HepG2 (cell line): ENCODE data around the gene NDC1. TPM values are rescaled to one million over a fixed set of nuclear protein-coding genes. Genes with fewer than 3 reads are reported as not detected.

Experiments used
- ATAC-seq: fragments of 200-7000 bp; cut with Tn5 transposase; 3 replicates; pipeline ENCODE4 v1.9.1; 2020; ENCODE audit warnings: mild to moderate bottlenecking, moderate library complexity
- BruUV-seq: library from RNA; stranded (reverse); fragments of 400-500 nt; replicated peaks from 2 replicates; lab custom pipeline; 2021; lab: Mats Ljungman, UMichigan
- CTCF ChIA-PET: fragments of 300-600 bp; formaldehyde crosslinking; extraction: SDS; loops from one replicate; lab custom pipeline; 2021; ENCODE audit warnings: low total read pairs, inconsistent platforms, low intra/inter-chr PET ratio; lab: Yijun Ruan, JAX
- POLR2A ChIA-PET: fragments of 350-600 bp; sonication (Branson Sonifier 250); formaldehyde crosslinking; loops from one replicate; lab custom pipeline; 2020; ENCODE audit warnings: antibody characterized with exemption, inconsistent platforms; lab: Yijun Ruan, JAX
- DNase-seq: peaks from one replicate; pipeline ENCODE4 v3.0.0-alpha.2; 2015; ENCODE audit warnings: low spot score
- FAIRE-seq: peaks from 3 replicates; lab custom pipeline; 2011; peaks lifted over from hg19 to GRCh38; lab: Jason Lieb, UNC
- H2AFZ ChIP-seq: one replicate; pipeline ENCODE4 v1.6.1; 2011; ENCODE audit warnings: low read length, inconsistent platforms
- H3K27ac ChIP-seq: fragments of 300-600 bp; 3 replicates; pipeline ENCODE4 v1.8.0; 2011; ENCODE audit warnings: mixed run types, mild to moderate bottlenecking, mixed read lengths, low read length, inconsistent platforms; ENCODE audit not compliant: insufficient read depth; ENCODE audit errors: extremely low read length
- H3K27me3 ChIP-seq, 2 experiments: fragments of 200-600 bp in 1 of 2; 2 replicates in 1 of 2; 3 replicates in 1 of 2; pipeline versions ENCODE4 v1.6.0 to v1.8.0; 2011; ENCODE audit warnings: low read length in 2 of 2, mild to moderate bottlenecking in 2 of 2, moderate library complexity in 2 of 2, inconsistent platforms in 1 of 2; ENCODE audit not compliant: insufficient read depth in 2 of 2, control insufficient read depth in 1 of 2
- H3K36me3 ChIP-seq, 2 experiments: fragments of 200-600 bp in 1 of 2; replicated peaks in 1 of 2; 2 replicates in 1 of 2; 3 replicates in 1 of 2; pipeline versions ENCODE4 v1.5.1 to v1.8.0; 2011; ENCODE audit warnings: low read length in 2 of 2, inconsistent platforms in 1 of 2; ENCODE audit not compliant: insufficient read depth in 2 of 2, control insufficient read depth in 1 of 2
- H3K4me1 ChIP-seq: 2 replicates; pipeline ENCODE4 v1.5.1; 2012; ENCODE audit warnings: low read length, inconsistent platforms; ENCODE audit not compliant: insufficient read depth
- H3K4me2 ChIP-seq: 2 replicates; pipeline ENCODE4 v1.6.0; 2011; ENCODE audit warnings: low read depth, low read length, inconsistent platforms
- H3K4me3 ChIP-seq, 3 experiments: fragments of 200-600 bp in 1 of 3; sonication (generic), shearing (Covaris generic) in 1 of 3; replicated peaks in 1 of 3; 2 replicates each; pipeline ENCODE4 v1.5.1; 2011 to 2016; ENCODE audit warnings: low read length in 3 of 3, inconsistent platforms in 2 of 3, low read depth in 2 of 3, mild to moderate bottlenecking in 2 of 3, control low read depth in 1 of 3, mixed read lengths in 1 of 3; ENCODE audit not compliant: insufficient read depth in 1 of 3
- H3K79me2 ChIP-seq: one replicate; pipeline ENCODE4 v1.6.1; 2011; ENCODE audit warnings: low read length, inconsistent platforms; ENCODE audit not compliant: insufficient read depth
- H3K9ac ChIP-seq: 2 replicates; pipeline ENCODE4 v1.6.0; 2011; ENCODE audit warnings: mild to moderate bottlenecking, low read depth, low read length, inconsistent platforms; ENCODE audit not compliant: insufficient read depth
- H3K9me3 ChIP-seq: 2 replicates; pipeline ENCODE4 v1.5.1; 2012; ENCODE audit warnings: mild to moderate bottlenecking, low read length
- H4K20me1 ChIP-seq: 2 replicates; pipeline ENCODE4 v1.6.0; 2011; ENCODE audit warnings: inconsistent platforms, mild to moderate bottlenecking, low read length, moderate library complexity; ENCODE audit not compliant: insufficient read depth
- ATF5 ChIP-seq: sonication (generic); formaldehyde crosslinking; IDR thresholded peaks from 2 replicates; pipeline ENCODE4 v1.4.0; 2020; ENCODE audit warnings: mild to moderate bottlenecking, low read depth, missing genetic modification reagents
- ERF ChIP-seq: IDR thresholded peaks from 2 replicates; pipeline ENCODE4 v1.6.1; 2018; ENCODE audit warnings: missing biosample characterization, missing genetic modification reagents
- FOXP4 ChIP-seq: sonication (generic); formaldehyde crosslinking; IDR thresholded peaks from 2 replicates; pipeline ENCODE4 v1.4.0; 2020; ENCODE audit warnings: missing genetic modification reagents
- FUBP1 ChIP-seq: sonication (generic); formaldehyde crosslinking; IDR thresholded peaks from 2 replicates; pipeline ENCODE4 v1.5.1; 2020; ENCODE audit warnings: missing genetic modification reagents, mild to moderate bottlenecking, borderline replicate concordance
- HDAC1 ChIP-seq: sonication (generic); formaldehyde crosslinking; IDR thresholded peaks from 2 replicates; pipeline ENCODE4 v1.5.1; 2020; ENCODE audit warnings: mild to moderate bottlenecking, missing genetic modification reagents
- HNRNPH1 ChIP-seq: fragments of 200-400 bp; formaldehyde crosslinking; optimal IDR thresholded peaks from 2 replicates; pipeline ENCODE3; 2017; ENCODE audit warnings: mild to moderate bottlenecking, low read depth, low read length
- KDM1A ChIP-seq: IDR thresholded peaks from 2 replicates; pipeline ENCODE4 v1.6.1; 2016; ENCODE audit warnings: missing compliant biosample characterization
- MIER2 ChIP-seq: IDR thresholded peaks from 2 replicates; pipeline ENCODE4 v1.6.1; 2016; ENCODE audit warnings: missing biosample characterization, missing genetic modification reagents
- MYNN ChIP-seq: sonication (generic); formaldehyde crosslinking; IDR thresholded peaks from 2 replicates; pipeline ENCODE4 v1.4.0; 2020; ENCODE audit warnings: mild to moderate bottlenecking, low read depth, missing genetic modification reagents
- SRSF9 ChIP-seq: fragments of 200-400 bp; formaldehyde crosslinking; IDR thresholded peaks from 2 replicates; pipeline ENCODE4 v1.6.1; 2018; ENCODE audit warnings: borderline replicate concordance, mild to moderate bottlenecking, low read depth, low read length; ENCODE audit not compliant: insufficient read depth, poor library complexity, severe bottlenecking
- ZNF430 ChIP-seq: sonication (generic); formaldehyde crosslinking; IDR thresholded peaks from 2 replicates; pipeline ENCODE4 v1.9.0; 2021; ENCODE audit warnings: mild to moderate bottlenecking, missing genetic modification reagents
- ZNF431 ChIP-seq: sonication (generic); formaldehyde crosslinking; IDR thresholded peaks from 2 replicates; pipeline ENCODE4 v1.9.0; 2022; ENCODE audit warnings: missing genetic modification reagents, low read depth, mild to moderate bottlenecking, borderline replicate concordance
- ZNF691 ChIP-seq: sonication (generic); formaldehyde crosslinking; IDR thresholded peaks from 2 replicates; pipeline ENCODE4 v1.4.0; 2020; ENCODE audit warnings: missing genetic modification reagents, low read depth, mild to moderate bottlenecking, borderline replicate concordance
- ZNF746 ChIP-seq: sonication (generic); formaldehyde crosslinking; IDR thresholded peaks from 2 replicates; pipeline ENCODE4 v1.8.0; 2022; ENCODE audit warnings: mild to moderate bottlenecking, missing genetic modification reagents
- ZXDC ChIP-seq: sonication (generic); formaldehyde crosslinking; IDR thresholded peaks from 2 replicates; pipeline ENCODE4 v1.5.0; 2020; ENCODE audit warnings: mild to moderate bottlenecking, missing genetic modification reagents
- WGBS: methylation state at CpG from one replicate; pipeline ENCODE4 v1.1.6; 2017; ENCODE audit warnings: low lambda C conversion rate; 5-methylcytosine and 5-hydroxymethylcytosine counted together
- in situ Hi-C: cut with HindIII; loops from 2 replicates; pipeline ENCODE4 v1.10.0; 2017; ENCODE audit warnings: low pct_unique_long_range_greater_than_20kb; ENCODE audit not compliant: extremely low pct_ligation_motif_present
- intact Hi-C: fragments of 100-400 bp; cut with micrococcal nuclease; formaldehyde crosslinking; loops from one replicate; pipeline ENCODE4 v1.10.0; 2022; ENCODE audit not compliant: unreplicated experiment
- polyA plus RNA-seq, 8 experiments: library from polyadenylated mRNA; depleted of rRNA in 3 of 8; stranded (reverse) in 7 of 8; unstranded in 1 of 8; fragments of >200 nt; fragmentation: Illumina TruSeq in 4 of 8; extraction: Trizol in 4 of 8; gene quantifications; 2 replicates each; pipeline versions ENCODE4 v1.2.1 to v1.2.3, GENCODE V29; 2011 to 2016; ENCODE audit warnings: low read depth in 4 of 8, missing spikeins in 1 of 8, mixed read lengths in 1 of 8; ENCODE audit not compliant: insufficient read depth in 1 of 8
- total RNA-seq, 5 experiments: library from RNA; depleted of rRNA; stranded (reverse); fragments of >200 nt; fragmentation: Illumina TruSeq; extraction: Trizol; gene quantifications; 2 replicates each; pipeline ENCODE4 v1.2.3, GENCODE V29; 2016; ENCODE audit warnings: low read depth in 1 of 5

Gene NDC1
- total and polyA plus RNA-seq, 2 of the 13 experiments (the other 11 are each of a cell fraction or from before 2014, with no cell fraction given) = 38.1 to 50.9 TPM

GRCh38 chr1:53763911-53764310, 74.2 kb downstream of the NDC1 start:
- Histone ChIP-seq H2AFZ (no peak overlapping the region), H3K27me3 (no peaks in the 10 kb centered on the region), H3K9me3 (no peaks in the 10 kb centered on the region), H3K36me3 (peaks cover 0 to 23% of the 10 kb centered on the region in 2 experiments; a peak in 3 of 5 replicates), H3K79me2 (no peaks in the 10 kb centered on the region), H3K4me1 (no peaks in the 10 kb centered on the region), H4K20me1 (no peaks in the 10 kb centered on the region), H3K27ac (no peak overlapping the region), H3K4me2 (no peak overlapping the region), H3K9ac (no peak overlapping the region), H3K4me3 (no peak overlapping the region)
- no TSS peak for BruUV-seq
- in situ Hi-C loops = no loop called here
- CTCF ChIA-PET = no interaction called here
- POLR2A ChIA-PET = no interaction called here
- intact Hi-C loops = no loop called here
- DNase-seq (no peak), FAIRE-seq (no peak), ATAC-seq (no peak)
- TF ChIP-seq ZXDC (CRISPR knock-in tag) (no peak), FOXP4 (CRISPR knock-in tag) (no peak), ZNF430 (CRISPR knock-in tag) (no peak), ZNF746 (CRISPR knock-in tag) (no peak), ZNF431 (CRISPR knock-in tag) (no peak), MYNN (CRISPR knock-in tag) (no peak), HDAC1 (no peak), HNRNPH1 (no peak), KDM1A (no peak), ATF5 (CRISPR knock-in tag) (no peak), FUBP1 (no peak), MIER2 (CRISPR knock-in tag) (no peak), ERF (no peak), ZNF691 (CRISPR knock-in tag) (no peak), SRSF9 (no peak)
- WGBS = 100% methylated on average over 2 of the region's 2 CpGs
